Ovary (tissue), 3 donors: ENCODE data around the gene GRIN2A.

Experiments
- EP300 ChIP-seq: sonication (generic); formaldehyde crosslinking; IDR thresholded peaks from one replicate; pipeline ENCODE4 v1.6.1; 2017; ENCODE audit warnings: antibody characterized with exemption
- POLR2A ChIP-seq: fragments of 450-650 bp; IDR thresholded peaks from one replicate; pipeline ENCODE4 v1.6.1; 2017; ENCODE audit warnings: antibody characterized with exemption, mild to moderate bottlenecking, moderate library complexity
- TF ChIP-seq, protein P1 (sequence below), 3 donors: fragments of 450-650 bp in 2 of 3; fragments of 200-600 bp in 1 of 3; IDR thresholded peaks; one replicate each; pipeline versions ENCODE4 v1.5.1 to v1.8.0; 2016 to 2022; ENCODE audit warnings: antibody characterized with exemption in 3 of 3, mild to moderate bottlenecking in 1 of 3
- donor health status: DM: no; HTN: no; CAD: no.

DNA sequence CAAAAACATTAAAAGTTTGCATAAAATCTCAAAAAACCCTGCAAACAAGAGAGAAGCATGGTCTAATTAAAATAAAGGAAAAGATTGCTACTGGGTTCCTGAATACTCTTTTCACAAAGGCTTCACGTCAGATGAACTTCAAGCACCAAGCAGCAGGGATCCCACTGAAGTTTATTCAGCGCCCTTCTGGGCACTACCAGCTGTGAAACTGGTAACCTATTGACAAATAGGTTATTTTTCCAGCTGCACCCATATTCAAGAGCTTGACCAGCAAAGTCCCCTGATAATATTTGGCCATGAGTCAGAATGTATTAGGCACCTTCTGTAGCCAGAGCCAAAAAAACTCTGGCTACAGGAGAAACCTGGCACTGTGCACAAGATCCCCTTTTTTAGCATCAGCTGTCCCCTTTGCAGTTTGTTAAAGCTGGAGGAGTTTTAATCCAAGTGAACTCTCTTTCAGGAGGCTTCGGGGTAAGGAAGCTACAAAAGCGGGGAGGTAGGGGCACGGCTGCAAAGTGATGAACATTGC is 60.3 kb downstream of the GRIN2A start:
- no peak for TF ChIP-seq POLR2A
- TF ChIP-seq, protein P1, sequence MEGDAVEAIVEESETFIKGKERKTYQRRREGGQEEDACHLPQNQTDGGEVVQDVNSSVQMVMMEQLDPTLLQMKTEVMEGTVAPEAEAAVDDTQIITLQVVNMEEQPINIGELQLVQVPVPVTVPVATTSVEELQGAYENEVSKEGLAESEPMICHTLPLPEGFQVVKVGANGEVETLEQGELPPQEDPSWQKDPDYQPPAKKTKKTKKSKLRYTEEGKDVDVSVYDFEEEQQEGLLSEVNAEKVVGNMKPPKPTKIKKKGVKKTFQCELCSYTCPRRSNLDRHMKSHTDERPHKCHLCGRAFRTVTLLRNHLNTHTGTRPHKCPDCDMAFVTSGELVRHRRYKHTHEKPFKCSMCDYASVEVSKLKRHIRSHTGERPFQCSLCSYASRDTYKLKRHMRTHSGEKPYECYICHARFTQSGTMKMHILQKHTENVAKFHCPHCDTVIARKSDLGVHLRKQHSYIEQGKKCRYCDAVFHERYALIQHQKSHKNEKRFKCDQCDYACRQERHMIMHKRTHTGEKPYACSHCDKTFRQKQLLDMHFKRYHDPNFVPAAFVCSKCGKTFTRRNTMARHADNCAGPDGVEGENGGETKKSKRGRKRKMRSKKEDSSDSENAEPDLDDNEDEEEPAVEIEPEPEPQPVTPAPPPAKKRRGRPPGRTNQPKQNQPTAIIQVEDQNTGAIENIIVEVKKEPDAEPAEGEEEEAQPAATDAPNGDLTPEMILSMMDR (IDR thresholded peaks at IDR 0.05), result no peak
- TF ChIP-seq EP300, result no peak
